Loucy (cell line): ENCODE results near the gene GNB5.

Experiments
- H2AFZ ChIP-seq: fragments of 200-600 bp; sonication (generic); 2 replicates; pipeline ENCODE4 v1.6.0; 2016; ENCODE audit warnings: antibody characterized with exemption, mild to moderate bottlenecking, low read length, moderate library complexity
- H3F3A ChIP-seq: fragments of 200-600 bp; 2 replicates; pipeline ENCODE4 v1.6.0; 2016; ENCODE audit warnings: antibody characterized with exemption, low read depth, mild to moderate bottlenecking
- H3K27me3 ChIP-seq: fragments of 200-600 bp; sonication (generic); 2 replicates; pipeline ENCODE4 v1.6.1; 2014; ENCODE audit warnings: low read length, mild to moderate bottlenecking; ENCODE audit not compliant: insufficient read depth, poor library complexity, severe bottlenecking
- H3K36me3 ChIP-seq: fragments of 200-600 bp; sonication (generic); 2 replicates; pipeline ENCODE4 v1.6.1; 2016; ENCODE audit warnings: low read length; ENCODE audit not compliant: insufficient read depth
- H3K4me1 ChIP-seq: fragments of 200-600 bp; sonication (generic); 2 replicates; pipeline ENCODE4 v1.5.1; 2014; ENCODE audit warnings: low read length, mild to moderate bottlenecking; ENCODE audit not compliant: insufficient read depth, poor library complexity, severe bottlenecking
- H3K4me2 ChIP-seq: fragments of 200-600 bp; sonication (generic); 2 replicates; pipeline ENCODE4 v1.6.0; 2014; ENCODE audit warnings: antibody characterized with exemption, low read length, low read depth, mild to moderate bottlenecking; ENCODE audit not compliant: poor library complexity, severe bottlenecking
- H3K4me3 ChIP-seq: fragments of 200-600 bp; sonication (generic); 2 replicates; pipeline ENCODE4 v1.5.1; 2014; ENCODE audit warnings: low read length, mild to moderate bottlenecking, mixed read lengths; ENCODE audit not compliant: poor library complexity, severe bottlenecking
- H3K79me2 ChIP-seq: fragments of 200-600 bp; sonication (generic); 2 replicates; pipeline ENCODE4 v1.6.1; 2014; ENCODE audit warnings: low read length; ENCODE audit not compliant: insufficient read depth
- H3K9ac ChIP-seq: fragments of 200-600 bp; sonication (generic); 2 replicates; pipeline ENCODE4 v1.6.0; 2014; ENCODE audit warnings: mild to moderate bottlenecking, low read depth, low read length, moderate library complexity; ENCODE audit not compliant: poor library complexity, severe bottlenecking
- H3K9me2 ChIP-seq: fragments of 200-600 bp; sonication (generic); replicated peaks from 2 replicates; pipeline ENCODE4 v1.6.1; 2016; ENCODE audit warnings: low read depth, low read length, mixed read lengths
- H3K9me3 ChIP-seq: fragments of 200-600 bp; sonication (generic); 2 replicates; pipeline ENCODE4 v1.6.1; 2014; ENCODE audit warnings: mild to moderate bottlenecking, antibody characterized with exemption, low read length, low read depth; ENCODE audit not compliant: insufficient read depth
- H4K20me1 ChIP-seq: fragments of 200-600 bp; sonication (generic); 2 replicates; pipeline ENCODE4 v1.6.0; 2014; ENCODE audit warnings: antibody characterized with exemption, low read length, mild to moderate bottlenecking; ENCODE audit not compliant: insufficient read depth, poor library complexity, severe bottlenecking
- EZH2phosphoT487 ChIP-seq: fragments of 200-600 bp; IDR thresholded peaks from 2 replicates; pipeline ENCODE4 v1.6.1; 2018; ENCODE audit warnings: antibody characterized with exemption, mild to moderate bottlenecking, moderate library complexity, borderline replicate concordance
- TF ChIP-seq, protein P1 (sequence below): fragments of 200-600 bp; sonication (generic); conservative IDR thresholded peaks from 2 replicates; pipeline ENCODE4 v1.5.1; 2014; ENCODE audit warnings: mild to moderate bottlenecking, antibody characterized with exemption, low read length

Gene GNB5

DNA sequence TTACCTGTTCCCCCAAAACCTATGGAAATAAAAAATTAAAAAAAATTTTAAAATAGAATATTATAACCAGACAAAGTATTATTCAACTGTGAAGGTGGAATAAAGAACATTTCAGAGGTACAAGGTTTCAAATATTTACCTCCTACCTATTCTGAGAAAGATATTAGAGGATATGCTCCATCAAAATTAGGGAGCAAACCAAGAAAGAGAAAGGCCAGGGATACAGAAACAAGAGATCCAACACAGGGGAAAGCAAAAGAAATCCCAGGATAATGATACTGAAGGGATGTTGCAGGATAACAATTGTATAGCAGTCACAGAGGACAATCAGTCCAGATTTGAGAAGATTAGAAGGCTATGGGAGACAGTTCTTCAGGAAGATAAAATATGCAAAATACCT is 101.0 kb downstream of the GNB5 start:
- H3K27me3 ChIP-seq = no peaks in the 10 kb centered on the region
- H3K9me3 ChIP-seq = no peaks in the 10 kb centered on the region; the same call in none of the 2 replicates
- no peak overlapping the region for H3K4me2 ChIP-seq
- H3K9me2 ChIP-seq = no peaks in the 10 kb centered on the region
- H3K36me3 ChIP-seq = no peaks in the 10 kb centered on the region
- TF ChIP-seq, protein P1, sequence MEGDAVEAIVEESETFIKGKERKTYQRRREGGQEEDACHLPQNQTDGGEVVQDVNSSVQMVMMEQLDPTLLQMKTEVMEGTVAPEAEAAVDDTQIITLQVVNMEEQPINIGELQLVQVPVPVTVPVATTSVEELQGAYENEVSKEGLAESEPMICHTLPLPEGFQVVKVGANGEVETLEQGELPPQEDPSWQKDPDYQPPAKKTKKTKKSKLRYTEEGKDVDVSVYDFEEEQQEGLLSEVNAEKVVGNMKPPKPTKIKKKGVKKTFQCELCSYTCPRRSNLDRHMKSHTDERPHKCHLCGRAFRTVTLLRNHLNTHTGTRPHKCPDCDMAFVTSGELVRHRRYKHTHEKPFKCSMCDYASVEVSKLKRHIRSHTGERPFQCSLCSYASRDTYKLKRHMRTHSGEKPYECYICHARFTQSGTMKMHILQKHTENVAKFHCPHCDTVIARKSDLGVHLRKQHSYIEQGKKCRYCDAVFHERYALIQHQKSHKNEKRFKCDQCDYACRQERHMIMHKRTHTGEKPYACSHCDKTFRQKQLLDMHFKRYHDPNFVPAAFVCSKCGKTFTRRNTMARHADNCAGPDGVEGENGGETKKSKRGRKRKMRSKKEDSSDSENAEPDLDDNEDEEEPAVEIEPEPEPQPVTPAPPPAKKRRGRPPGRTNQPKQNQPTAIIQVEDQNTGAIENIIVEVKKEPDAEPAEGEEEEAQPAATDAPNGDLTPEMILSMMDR = no peak
- no peak for TF ChIP-seq EZH2phosphoT487
- H3F3A ChIP-seq = no peaks in the 10 kb centered on the region; the same call in 1 of the 2 replicates
- H3K4me1 ChIP-seq = no peaks in the 10 kb centered on the region
- no peaks in the 10 kb centered on the region for H4K20me1 ChIP-seq
- H3K4me3 ChIP-seq = no peak overlapping the region
- H3K9ac ChIP-seq = no peak overlapping the region
- H3K79me2 ChIP-seq = no peaks in the 10 kb centered on the region
- no peak overlapping the region for H2AFZ ChIP-seq

DNA sequence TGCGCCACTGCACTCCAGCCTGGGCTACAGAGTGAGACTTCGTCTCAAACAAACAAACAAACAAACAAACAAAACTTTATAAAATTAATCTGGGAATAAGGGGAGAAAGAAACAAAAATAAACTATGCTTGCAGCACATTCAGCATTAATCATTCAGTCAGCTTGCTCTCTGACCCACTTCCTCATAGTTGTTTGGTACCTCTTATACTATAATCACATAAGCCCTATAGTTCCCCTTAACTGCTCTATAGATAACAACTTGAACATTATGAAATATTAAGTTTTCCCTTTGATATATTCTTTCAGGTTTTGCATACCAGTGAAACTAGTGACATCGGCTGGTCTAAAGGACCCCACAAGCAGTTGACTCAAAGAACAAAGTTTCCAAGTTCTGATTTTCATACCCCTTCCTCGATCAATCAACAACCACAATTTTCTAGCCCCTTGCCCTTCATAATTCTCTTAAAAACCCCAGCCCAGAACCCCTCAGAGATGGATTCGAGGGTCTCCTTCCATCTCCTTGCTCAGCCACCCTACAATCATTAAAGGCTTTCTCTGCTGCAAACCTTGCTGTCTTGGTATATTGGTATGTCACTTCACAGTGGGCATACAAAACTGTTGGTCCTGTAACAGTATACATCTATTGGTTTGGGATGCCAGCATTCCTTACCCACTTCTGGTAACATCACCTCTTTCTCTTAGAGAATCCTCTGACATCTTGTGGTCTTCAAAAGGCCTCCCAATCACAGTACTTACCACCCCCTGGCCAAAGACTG is 105.0 kb downstream of the GNB5 start:
- H4K20me1 ChIP-seq = no peaks in the 10 kb centered on the region
- H3K79me2 ChIP-seq = no peaks in the 10 kb centered on the region
- no peaks in the 10 kb centered on the region for H3K36me3 ChIP-seq
- no peak overlapping the region for H3K4me3 ChIP-seq
- no peak overlapping the region for H2AFZ ChIP-seq
- no peak overlapping the region for H3K9ac ChIP-seq
- H3K9me3 ChIP-seq = no peaks in the 10 kb centered on the region; the same call in none of the 2 replicates
- H3K27me3 ChIP-seq = no peaks in the 10 kb centered on the region
- TF ChIP-seq, protein P1 = no peak
- no peak for TF ChIP-seq EZH2phosphoT487
- H3F3A ChIP-seq = peaks cover 6% of the 10 kb centered on the region; the same call in 1 of the 2 replicates
- peaks cover 20% of the 10 kb centered on the region for H3K4me1 ChIP-seq
- no peaks in the 10 kb centered on the region for H3K9me2 ChIP-seq
- no peak overlapping the region for H3K4me2 ChIP-seq

DNA sequence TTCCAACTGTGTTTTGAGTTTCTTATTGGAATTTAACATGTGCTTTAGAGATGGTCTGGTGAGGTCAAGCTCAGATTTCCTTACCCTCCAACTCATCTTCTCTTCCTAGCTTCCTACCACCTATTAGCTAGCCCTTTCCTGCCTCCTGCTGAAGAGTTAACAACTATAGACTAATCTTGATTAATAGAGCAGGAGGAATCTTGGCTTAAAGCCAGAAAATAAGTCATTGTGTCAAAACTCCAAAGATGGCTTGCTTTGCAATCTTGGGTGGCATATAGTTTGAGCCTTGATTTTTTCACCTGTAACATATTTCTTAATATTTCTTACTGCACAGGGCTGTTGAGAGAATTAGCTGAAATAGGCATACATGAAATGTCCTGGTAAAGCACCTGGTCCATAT is 105.9 kb downstream of the GNB5 start:
- no peaks in the 10 kb centered on the region for H3K27me3 ChIP-seq
- H3K4me3 ChIP-seq = no peak overlapping the region
- H3K9ac ChIP-seq = no peak overlapping the region
- H3K9me3 ChIP-seq = no peaks in the 10 kb centered on the region; the same call in none of the 2 replicates
- H3K79me2 ChIP-seq = no peaks in the 10 kb centered on the region
- TF ChIP-seq, protein P1 = no peak
- no peak for TF ChIP-seq EZH2phosphoT487
- H3F3A ChIP-seq = peaks cover 6% of the 10 kb centered on the region; the same call in 1 of the 2 replicates
- no peak overlapping the region for H3K4me2 ChIP-seq
- no peak overlapping the region for H2AFZ ChIP-seq
- H3K9me2 ChIP-seq = no peaks in the 10 kb centered on the region
- peaks cover 20% of the 10 kb centered on the region for H3K4me1 ChIP-seq
- no peaks in the 10 kb centered on the region for H3K36me3 ChIP-seq
- H4K20me1 ChIP-seq = no peaks in the 10 kb centered on the region
